ENCODE measurements around the gene ZDHHC14. TPM values are rescaled to one million over a fixed set of nuclear protein-coding genes. Genes with fewer than 3 reads are reported as not detected.

The ZDHHC14 gene
- total RNA-seq, 1 experiment from 2014 or later: 1.7 TPM

DNA sequence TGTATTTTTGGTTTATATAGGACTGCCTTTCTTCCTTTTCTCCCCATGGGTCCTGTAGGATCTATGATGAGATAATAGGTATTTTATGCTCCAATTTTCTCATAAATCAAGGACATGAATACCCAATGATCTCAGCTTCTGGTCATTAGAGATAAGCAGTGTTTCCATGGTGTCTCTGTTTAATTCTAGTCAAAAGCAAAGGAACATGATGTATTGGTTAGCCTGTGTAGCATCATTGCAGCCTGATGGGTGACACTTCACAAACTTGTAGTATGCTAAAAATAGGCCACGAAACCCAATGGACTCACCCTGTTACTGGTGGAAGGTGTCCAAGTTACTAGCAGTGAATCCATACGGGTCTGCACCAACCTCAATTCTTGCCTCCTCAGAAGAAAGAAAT, 325.9 kb downstream of the ZDHHC14 start:
- WGBS (ENCODE audit: extremely low coverage, insufficient read length, low lambda C conversion rate): no CpG with 5 or more reads among the region's 2 CpGs
- H3K4me2 ChIP-seq (ENCODE audit: insufficient read depth, insufficient read length, low read length): no peak overlapping the region

More for the DNA sequence above, 325.9 kb downstream of the ZDHHC14 start:
- no peak overlapping the region; a peak in 1 of 7 replicates for H3K27ac Mint-ChIP-seq
- H3K4ac ChIP-seq (ENCODE audit: low read depth, low read length): no peak overlapping the region
- no peak overlapping the region for H3K18ac ChIP-seq (ENCODE audit: insufficient read length, low read depth, low read length)
- H4K5ac ChIP-seq (ENCODE audit: insufficient read length, low read depth, low read length): no peak overlapping the region
- DNase-seq: no peak
- TF ChIP-seq, protein P1, sequence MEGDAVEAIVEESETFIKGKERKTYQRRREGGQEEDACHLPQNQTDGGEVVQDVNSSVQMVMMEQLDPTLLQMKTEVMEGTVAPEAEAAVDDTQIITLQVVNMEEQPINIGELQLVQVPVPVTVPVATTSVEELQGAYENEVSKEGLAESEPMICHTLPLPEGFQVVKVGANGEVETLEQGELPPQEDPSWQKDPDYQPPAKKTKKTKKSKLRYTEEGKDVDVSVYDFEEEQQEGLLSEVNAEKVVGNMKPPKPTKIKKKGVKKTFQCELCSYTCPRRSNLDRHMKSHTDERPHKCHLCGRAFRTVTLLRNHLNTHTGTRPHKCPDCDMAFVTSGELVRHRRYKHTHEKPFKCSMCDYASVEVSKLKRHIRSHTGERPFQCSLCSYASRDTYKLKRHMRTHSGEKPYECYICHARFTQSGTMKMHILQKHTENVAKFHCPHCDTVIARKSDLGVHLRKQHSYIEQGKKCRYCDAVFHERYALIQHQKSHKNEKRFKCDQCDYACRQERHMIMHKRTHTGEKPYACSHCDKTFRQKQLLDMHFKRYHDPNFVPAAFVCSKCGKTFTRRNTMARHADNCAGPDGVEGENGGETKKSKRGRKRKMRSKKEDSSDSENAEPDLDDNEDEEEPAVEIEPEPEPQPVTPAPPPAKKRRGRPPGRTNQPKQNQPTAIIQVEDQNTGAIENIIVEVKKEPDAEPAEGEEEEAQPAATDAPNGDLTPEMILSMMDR (conservative IDR thresholded peaks at IDR 0.05): no peak
- H2BK20ac ChIP-seq (ENCODE audit: low read depth, low read length, poor library complexity, severe bottlenecking): no peak overlapping the region
- peaks cover 22 to 34% (median 33%) of the 10 kb centered on the region in 3 experiments for H3K36me3 Mint-ChIP-seq (ENCODE audit: insufficient read depth in 1 of 3, low read depth in 3 of 3)
- peaks cover 34 to 44% of the 10 kb centered on the region in 2 experiments for H3K9me3 Mint-ChIP-seq
- H3K23me2 ChIP-seq (ENCODE audit: insufficient read length, low read depth, low read length, poor library complexity, severe bottlenecking): no peaks in the 10 kb centered on the region
- H4K20me1 ChIP-seq (ENCODE audit: control insufficient read depth, insufficient read depth, insufficient read length): no peaks in the 10 kb centered on the region
- no peak overlapping the region for H3T11ph ChIP-seq (ENCODE audit: low read length)
- no peaks in the 10 kb centered on the region for H3K79me1 ChIP-seq (ENCODE audit: insufficient read depth, low read depth, low read length, poor library complexity, severe bottlenecking)
- H2BK12ac ChIP-seq (ENCODE audit: insufficient read length, low read depth, low read length): no peak overlapping the region
- no peak overlapping the region for H3K9ac ChIP-seq (ENCODE audit: extremely low read depth, insufficient read length, low read length)
- H3K79me2 ChIP-seq (ENCODE audit: insufficient read depth, low read length): no peaks in the 10 kb centered on the region
- H2AK5ac ChIP-seq (ENCODE audit: insufficient read length, low read length): no peak overlapping the region
- H2BK15ac ChIP-seq (ENCODE audit: low read depth, low read length): no peak overlapping the region
- no peak overlapping the region for H3K56ac ChIP-seq (ENCODE audit: insufficient read length, low read depth, low read length)
- no peak overlapping the region for H3K23ac ChIP-seq (ENCODE audit: insufficient read length, low read depth, low read length)
- no peaks in the 10 kb centered on the region; the same call in 1 of the 2 replicates for H3K4me1 ChIP-seq (ENCODE audit: insufficient read depth, low read length)
- no peak overlapping the region for H2AFZ ChIP-seq (ENCODE audit: low read length)
- H4K8ac ChIP-seq (replicated peaks; ENCODE audit: insufficient read length, low read depth, low read length): no peak overlapping the region
- peaks cover 33 to 40% of the 10 kb centered on the region in 2 experiments for H3K4me1 Mint-ChIP-seq
- H2BK5ac ChIP-seq (ENCODE audit: insufficient read length, low read length): no peak overlapping the region
- H3K9me3 ChIP-seq (ENCODE audit: control insufficient read depth, low read depth, low read length): peaks cover 12% of the 10 kb centered on the region
- no peaks in the 10 kb centered on the region for H3K27me3 ChIP-seq (ENCODE audit: insufficient read depth, low read length)
- no peak overlapping the region for H3K4me3 Mint-ChIP-seq
- peaks cover 12% of the 10 kb centered on the region for H3K27me3 Mint-ChIP-seq (ENCODE audit: low read depth)
- no peak overlapping the region for H4K91ac ChIP-seq (ENCODE audit: insufficient read length, low read depth, low read length)
- H3K27ac ChIP-seq (ENCODE audit: insufficient read length, low read depth, low read length): no peak overlapping the region
- no peak overlapping the region for H2BK120ac ChIP-seq (ENCODE audit: low read depth, low read length, poor library complexity, severe bottlenecking)
- H3K14ac ChIP-seq (ENCODE audit: insufficient read depth, low read length): no peak overlapping the region

Data from H9 (cell line).